ENCODE results near the gene CDC23.
"Not testable (repeated sequence)": the region's sequence is repeated elsewhere in the genome, so short reads cannot be mapped to it uniquely, and the experiment has no call there.

The CDC23 gene

DNA sequence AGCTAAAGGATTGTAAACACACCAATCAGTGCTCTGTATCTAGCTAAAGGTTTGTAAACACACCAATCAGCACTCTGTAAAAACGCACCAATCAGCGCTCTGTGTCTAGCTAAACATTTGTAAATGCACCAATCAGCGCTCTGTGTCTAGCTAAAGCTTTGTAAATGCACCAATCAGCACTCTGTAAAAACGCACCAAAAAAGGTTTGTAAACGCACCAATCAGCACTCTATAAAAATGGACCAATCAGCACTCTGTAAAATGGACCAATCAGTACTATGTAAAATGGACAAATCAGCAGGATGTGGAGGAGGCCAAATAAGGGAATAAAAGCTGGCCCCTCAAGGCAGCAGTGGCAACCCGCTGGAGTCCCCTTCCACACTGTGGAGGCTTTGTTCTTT lies 69.5 kb downstream of the CDC23 start:
- in situ Hi-C loops (cut with MboI; ENCODE audit: low sequenced_read_pairs): not testable (repeated sequence)

GRCh38 chr5:138141734-138142133 lies 71.4 kb downstream of the CDC23 start:
- in situ Hi-C loops (cut with MboI; ENCODE audit: low sequenced_read_pairs): no loop called here

DNA sequence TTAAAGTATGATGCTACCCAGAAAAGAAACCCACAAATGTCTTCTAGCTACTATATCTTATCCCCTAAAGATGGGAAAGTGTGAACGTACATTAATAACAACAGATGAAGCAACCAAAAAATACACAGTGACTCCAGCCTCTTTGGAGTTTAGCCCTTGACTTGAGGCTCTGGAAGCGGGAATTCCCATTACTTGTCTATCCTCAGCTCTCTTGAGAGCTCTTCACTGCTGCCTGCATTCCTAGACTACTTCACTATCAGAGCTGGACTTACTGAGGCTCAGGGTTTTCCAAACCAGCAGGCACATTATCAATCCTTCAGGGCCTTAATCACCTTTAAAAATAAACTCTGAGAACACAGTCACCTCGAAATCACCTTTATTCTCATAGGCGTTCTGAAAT lies 72.9 kb downstream of the CDC23 start:
- in situ Hi-C loops (cut with MboI; ENCODE audit: low sequenced_read_pairs): no loop called here

GRCh38 chr5:138139781-138140090 lies 73.4 kb downstream of the CDC23 start:
- in situ Hi-C loops (cut with MboI; ENCODE audit: low sequenced_read_pairs): no loop called here

- in situ Hi-C loops (cut with MboI; ENCODE audit: low sequenced_read_pairs): no loop called here
Observed at GRCh38 chr5:138138949-138139780, 74.0 kb downstream of the CDC23 start, which contains the start of gene NME5. TSS of gene NME5 (minus strand) at chr5:138139428. CDS start at chr5:138138780, 648 bp downstream.
